ENCODE measurements around the gene BHLHE23.

Gene BHLHE23

GRCh38 chr20:63009988-63010769, 3.4 kb upstream of the BHLHE23 start:
- in situ Hi-C loops (cut with HindIII; ENCODE audit: low sequenced_read_pairs), result no loop called here

DNA sequence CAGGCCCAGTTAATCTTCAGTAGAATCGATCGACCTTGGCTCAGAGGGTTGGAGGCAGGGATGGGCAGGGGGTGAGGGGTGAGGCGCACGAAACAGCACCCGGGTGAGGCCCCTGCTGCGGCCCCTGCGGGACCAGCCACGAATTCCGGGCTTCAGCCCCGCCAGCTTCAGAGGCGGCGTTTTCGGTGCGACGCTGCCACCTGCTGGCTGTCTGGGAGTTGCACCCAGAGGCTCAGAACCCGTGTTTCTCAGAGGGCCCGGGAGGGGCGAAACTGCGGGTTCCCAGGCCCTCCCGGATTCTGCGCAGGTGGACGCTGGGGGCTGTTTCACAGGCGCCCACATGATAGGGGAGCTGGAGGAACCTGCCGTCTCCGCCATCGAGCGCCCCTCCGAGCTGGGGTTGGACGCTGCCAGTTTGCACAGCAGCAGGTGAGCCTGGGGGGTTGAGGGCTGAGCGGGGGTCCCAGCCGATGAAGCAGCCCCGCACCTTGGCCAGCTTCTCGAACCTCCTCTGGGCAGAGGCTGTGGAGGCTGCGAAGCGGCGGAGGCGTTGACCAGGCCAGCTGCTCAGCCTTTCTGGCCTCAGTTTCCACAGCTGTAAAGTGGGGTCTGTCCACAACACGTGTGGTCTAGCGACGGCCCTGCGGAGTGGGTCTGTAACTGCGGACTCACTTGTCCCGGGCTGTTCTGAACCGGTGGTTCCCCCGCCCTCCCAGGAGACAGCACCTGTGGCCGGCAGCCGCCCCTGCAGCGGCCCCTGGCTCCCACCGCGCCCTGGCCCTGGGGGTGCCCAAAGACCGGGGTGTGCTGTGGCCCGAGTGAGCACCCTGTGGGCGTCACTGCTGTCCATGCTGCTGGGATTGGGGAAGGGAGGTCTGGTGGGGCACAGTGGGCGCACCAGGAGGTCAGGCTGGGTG, 2.5 kb upstream of the BHLHE23 start:
- in situ Hi-C loops (cut with HindIII; ENCODE audit: low sequenced_read_pairs), result no loop called here

- in situ Hi-C loops (cut with HindIII; ENCODE audit: low sequenced_read_pairs), result no loop called here
These were observed 1.8 kb upstream of the BHLHE23 start for GRCh38 chr20:63008541-63009044.

- in situ Hi-C loops (cut with HindIII; ENCODE audit: low sequenced_read_pairs), result no loop called here
These were observed 1.1 kb upstream of the BHLHE23 start for GRCh38 chr20:63007646-63008488.

DNA sequence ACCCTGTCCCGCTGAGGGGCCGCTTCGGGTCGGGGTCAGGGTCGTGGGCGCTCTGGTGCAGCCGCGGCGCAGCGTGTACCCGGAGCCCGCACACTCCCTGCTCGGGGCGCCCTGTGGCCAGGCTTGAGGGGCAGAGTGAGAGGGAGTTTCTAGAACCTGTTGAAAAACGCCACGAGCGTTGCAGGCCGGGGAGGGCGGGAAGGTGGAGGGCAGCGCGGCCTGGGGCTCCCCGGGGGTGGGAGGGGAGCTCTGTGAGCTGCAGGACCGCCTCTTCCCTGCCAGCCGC, 539 bp upstream of the BHLHE23 start:
- in situ Hi-C loops (cut with HindIII; ENCODE audit: low sequenced_read_pairs), result no loop called here

DNA sequence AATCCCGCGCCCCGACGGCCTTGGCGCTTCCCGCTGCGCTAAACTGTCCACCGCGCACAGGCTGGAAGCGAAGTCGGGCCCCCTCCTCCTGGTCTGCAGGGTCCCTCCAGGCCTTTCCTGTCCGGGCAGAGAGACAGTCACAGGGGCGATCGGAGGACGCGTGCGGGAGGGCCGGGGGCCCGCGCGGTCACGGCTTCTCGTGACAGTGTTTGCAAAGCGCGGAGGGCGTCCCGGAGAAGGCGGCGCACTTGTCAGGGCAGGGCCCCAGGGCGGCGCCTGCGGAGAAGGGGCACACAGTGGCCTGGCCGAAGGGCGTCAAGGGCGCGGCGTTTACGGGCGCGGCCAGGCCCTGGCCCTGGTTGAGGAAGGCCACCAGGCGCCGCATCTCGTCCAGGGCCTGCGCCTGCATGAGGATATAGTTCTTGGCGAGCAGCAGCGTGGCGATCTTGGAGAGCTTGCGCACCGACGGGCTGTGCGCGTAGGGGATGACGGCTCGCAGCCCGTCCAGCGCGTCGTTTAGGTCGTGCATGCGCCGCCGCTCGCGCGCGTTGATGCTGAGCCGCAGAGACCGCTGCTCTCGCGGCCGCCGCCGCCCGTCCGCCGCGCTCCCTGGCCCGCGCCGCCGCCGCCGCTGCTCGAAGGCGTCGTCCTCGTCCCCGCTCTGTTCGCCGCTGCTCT, 763 bp downstream of the BHLHE23 start:
- in situ Hi-C loops (cut with HindIII; ENCODE audit: low sequenced_read_pairs), result no loop called here

- in situ Hi-C loops (cut with HindIII; ENCODE audit: low sequenced_read_pairs), result no loop called here
These were observed 1.4 kb downstream of the BHLHE23 start for GRCh38 chr20:63005365-63005861.

DNA sequence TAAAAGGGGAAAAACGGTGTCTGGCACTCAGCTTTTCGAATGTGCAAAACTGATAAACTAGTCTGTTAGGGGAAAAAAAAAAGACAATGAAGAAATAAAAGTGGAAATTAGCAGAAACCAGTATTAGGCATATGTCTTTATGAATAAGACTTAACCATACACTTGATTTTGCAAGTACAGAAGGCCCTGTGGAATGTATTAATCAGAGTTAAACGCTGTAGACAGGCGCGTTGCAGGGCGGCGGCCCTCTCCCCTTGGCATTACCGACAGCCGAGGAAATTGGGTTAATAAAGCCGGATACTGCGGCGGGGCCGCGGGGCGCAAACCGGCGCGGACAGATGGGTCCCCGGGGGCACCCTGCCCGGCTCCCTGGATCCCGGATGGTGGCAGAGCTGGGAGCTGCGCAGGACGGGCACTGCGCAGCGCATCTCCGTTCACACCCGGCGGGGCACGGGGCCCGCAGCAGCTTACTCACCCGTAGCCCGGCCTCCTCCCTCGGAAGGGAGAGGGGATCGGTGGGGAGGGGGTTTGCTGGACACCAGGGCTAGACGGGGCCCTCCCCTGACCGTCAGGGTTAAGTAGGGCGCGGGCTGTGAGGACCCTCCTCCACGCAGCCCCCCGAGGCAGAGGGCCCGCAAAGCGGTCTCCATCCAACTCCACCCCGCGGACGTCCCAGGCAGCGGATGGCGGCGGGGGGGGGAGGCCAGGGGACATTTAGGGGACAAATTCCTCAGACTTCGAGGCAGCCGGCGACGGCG, 2.0 kb downstream of the BHLHE23 start:
- in situ Hi-C loops (cut with HindIII; ENCODE audit: low sequenced_read_pairs), result no loop called here

GRCh38 chr20:63003546-63003945, 3.2 kb downstream of the BHLHE23 start:
- in situ Hi-C loops (cut with HindIII; ENCODE audit: low sequenced_read_pairs), result no loop called here

DNA sequence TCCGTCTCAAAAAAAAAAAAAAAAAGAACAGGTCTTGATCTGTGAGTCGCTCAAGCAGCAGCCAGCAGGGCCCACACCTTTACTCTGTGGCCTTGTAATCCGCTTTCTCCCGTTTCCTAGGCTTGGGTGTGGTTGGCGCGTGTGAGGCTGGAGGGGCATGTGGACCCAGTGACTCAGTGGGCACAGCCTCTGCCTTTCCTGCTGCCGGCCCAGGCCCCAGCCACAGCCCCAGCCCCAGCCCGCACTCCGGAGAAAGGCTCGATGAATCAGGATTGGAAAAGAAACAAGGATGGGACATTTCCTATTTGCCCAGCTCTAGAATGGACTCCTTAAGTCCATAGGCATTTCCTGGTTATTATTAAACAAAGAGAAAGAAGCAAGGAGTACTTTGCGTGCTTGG, 4.3 kb downstream of the BHLHE23 start:
- in situ Hi-C loops (cut with HindIII; ENCODE audit: low sequenced_read_pairs), result no loop called here

- in situ Hi-C loops (cut with HindIII; ENCODE audit: low sequenced_read_pairs), result no loop called here
These were observed 5.8 kb downstream of the BHLHE23 start for GRCh38 chr20:63000958-63001357.

DNA sequence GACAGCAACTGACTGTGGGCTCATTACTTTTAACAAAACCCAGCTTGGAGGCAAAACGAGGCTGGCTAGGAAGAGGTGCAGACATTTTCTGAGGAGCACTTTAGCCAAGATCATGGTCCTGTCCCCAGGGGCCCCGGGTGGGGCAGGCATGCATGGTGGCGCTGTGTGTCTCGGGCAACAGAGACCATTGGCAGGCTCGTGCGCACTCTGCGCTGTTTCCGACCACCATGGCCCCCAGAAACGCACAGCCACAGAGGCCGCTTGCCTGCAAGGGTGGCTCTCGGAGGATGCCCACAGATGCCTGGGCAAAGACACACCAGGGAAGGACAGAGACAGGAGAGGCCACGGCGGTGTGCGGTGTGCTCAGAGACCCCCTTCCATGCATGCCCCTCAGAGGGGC, 6.7 kb downstream of the BHLHE23 start:
- in situ Hi-C loops (cut with HindIII; ENCODE audit: low sequenced_read_pairs), result no loop called here

GRCh38 chr20:62999580-62999979, 7.2 kb downstream of the BHLHE23 start:
- in situ Hi-C loops (cut with HindIII; ENCODE audit: low sequenced_read_pairs), result no loop called here

- in situ Hi-C loops (cut with HindIII; ENCODE audit: low sequenced_read_pairs), result no loop called here
These were observed 8.3 kb downstream of the BHLHE23 start for GRCh38 chr20:62998449-62998848.

DNA sequence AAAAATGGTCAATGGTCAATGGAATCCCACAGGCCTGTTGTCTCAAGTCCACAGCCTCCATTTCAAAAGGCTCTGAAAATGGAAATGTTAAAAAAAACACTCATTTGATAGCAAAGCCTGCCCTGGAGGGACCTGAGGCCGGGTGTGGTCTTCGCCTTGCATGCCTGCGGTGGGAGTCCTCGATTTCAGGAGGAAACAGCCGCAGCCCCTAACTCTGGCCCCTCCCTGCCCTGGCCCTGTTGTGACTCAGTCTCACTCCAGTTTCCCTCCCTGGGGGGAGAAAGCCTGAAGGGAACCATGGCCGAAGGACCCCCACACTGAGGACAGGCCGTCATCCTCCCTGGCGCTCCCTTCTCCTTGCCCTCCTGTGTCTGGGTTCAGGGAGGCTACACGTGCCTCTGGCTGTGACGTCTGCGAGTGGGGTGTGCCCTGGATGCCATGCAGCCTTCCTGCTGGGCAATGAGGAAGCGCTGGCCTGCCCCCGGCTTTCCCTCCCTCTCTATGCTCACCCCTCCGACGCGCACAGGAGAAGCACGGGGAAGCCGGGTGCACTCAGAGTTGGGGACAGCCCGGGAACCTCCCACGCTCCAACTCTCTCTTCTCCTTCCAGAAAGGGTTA, 9.2 kb downstream of the BHLHE23 start:
- in situ Hi-C loops (cut with HindIII; ENCODE audit: low sequenced_read_pairs), result no loop called here

- in situ Hi-C loops (cut with HindIII; ENCODE audit: low sequenced_read_pairs), result no loop called here
These were observed 10.2 kb downstream of the BHLHE23 start for GRCh38 chr20:62996596-62996982.

DNA sequence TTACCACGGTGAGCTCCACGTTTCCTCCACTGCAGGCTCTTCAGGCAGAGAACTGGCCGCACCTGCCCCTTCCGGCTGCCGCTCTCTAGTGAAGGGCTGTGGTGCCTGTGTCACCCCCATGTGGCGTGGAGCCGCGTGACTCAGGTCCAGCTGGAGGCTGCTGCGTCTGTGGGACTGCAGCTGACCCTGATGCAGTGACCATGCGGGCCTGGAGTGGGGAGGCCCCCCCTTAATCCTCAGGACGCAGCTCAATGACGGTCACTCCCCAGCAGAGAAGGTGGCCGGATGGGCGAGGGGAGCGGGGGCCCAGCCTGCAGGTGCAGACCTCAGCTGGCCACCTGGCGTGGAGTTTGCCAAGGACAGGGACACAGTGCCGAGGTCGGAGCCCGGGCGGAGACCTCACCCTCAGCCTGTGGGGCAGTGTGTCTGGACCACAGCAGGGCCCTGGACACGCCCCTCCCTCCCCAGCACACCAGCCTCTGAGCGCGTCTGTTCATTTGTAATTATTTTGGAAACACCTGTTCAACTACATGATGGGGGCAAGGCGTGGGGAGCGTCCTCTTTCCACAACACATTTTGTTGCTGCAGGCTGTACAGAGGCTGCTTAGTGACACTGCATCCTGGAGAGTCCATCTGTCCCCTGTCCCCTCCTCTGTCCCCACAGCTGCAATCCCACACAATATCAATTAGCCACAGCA, 10.7 kb downstream of the BHLHE23 start:
- in situ Hi-C loops (cut with HindIII; ENCODE audit: low sequenced_read_pairs), result no loop called here

GRCh38 chr20:62995481-62995880, 11.3 kb downstream of the BHLHE23 start:
- in situ Hi-C loops (cut with HindIII; ENCODE audit: low sequenced_read_pairs), result no loop called here

DNA sequence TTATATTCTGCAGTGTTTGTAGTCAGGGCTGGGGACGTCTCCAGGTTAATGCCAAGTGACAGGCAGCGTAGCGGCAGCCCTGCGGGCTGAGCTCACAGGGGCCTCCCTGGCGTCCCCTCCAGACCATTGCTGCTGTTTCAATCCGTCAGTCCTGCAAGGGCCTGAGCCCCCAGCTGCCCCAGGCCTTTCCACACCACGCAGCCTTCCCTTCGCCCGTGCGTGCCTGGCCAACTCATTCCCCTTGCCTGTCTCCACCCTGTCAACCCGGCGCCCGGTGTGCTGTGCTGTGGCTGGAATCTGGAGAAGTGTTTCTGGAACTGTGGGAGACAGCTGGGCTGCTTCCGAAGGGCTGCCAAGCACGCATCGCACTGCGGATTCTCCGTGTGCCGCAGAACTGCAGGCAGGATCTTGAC, 11.9 kb downstream of the BHLHE23 start:
- in situ Hi-C loops (cut with HindIII; ENCODE audit: low sequenced_read_pairs), result no loop called here

Data from DLD1 (cell line).